MCF 10A (cell line): Measurements from ENCODE around the gene ZNF608. TPM values are rescaled to one million over a fixed set of nuclear protein-coding genes. Genes with fewer than 3 reads are reported as not detected.

Source experiments
- BruUV-seq: library from RNA; stranded (reverse); fragments of 400-500 nt; replicated peaks from 2 replicates; lab custom pipeline; 2021; lab: Mats Ljungman, UMichigan
- CTCF ChIA-PET: fragments of 300-600 bp; sonication (Branson Sonifier 250); formaldehyde crosslinking; extraction: SDS; loops from one replicate; lab custom pipeline; 2021; ENCODE audit warnings: antibody characterized with exemption, inconsistent platforms; lab: Yijun Ruan, JAX
- POLR2A ChIA-PET: fragments of 300-600, 350-650 bp; sonication (Branson Sonifier 250); formaldehyde crosslinking; extraction: SDS; loops from one replicate; lab custom pipeline; 2020; ENCODE audit warnings: antibody characterized with exemption, inconsistent platforms; lab: Yijun Ruan, JAX
- DNase-seq: peaks from one replicate; pipeline ENCODE4 v3.0.0-alpha.2; 2018; ENCODE audit not compliant: unreplicated experiment
- H3K27ac Mint-ChIP-seq: one replicate; pipeline ENCODE4 v1.8.0; 2022; ENCODE audit warnings: mild to moderate bottlenecking, low read depth, mixed read lengths; ENCODE audit not compliant: unreplicated experiment
- H3K27me3 Mint-ChIP-seq: one replicate; pipeline ENCODE4 v1.8.0; 2022; ENCODE audit warnings: mixed read lengths; ENCODE audit not compliant: insufficient read depth, unreplicated experiment
- H3K36me3 Mint-ChIP-seq: one replicate; pipeline ENCODE4 v1.8.0; 2022; ENCODE audit warnings: mild to moderate bottlenecking, moderate library complexity, mixed read lengths; ENCODE audit not compliant: insufficient read depth, unreplicated experiment
- H3K4me1 Mint-ChIP-seq: one replicate; pipeline ENCODE4 v1.8.0; 2022; ENCODE audit warnings: mixed read lengths; ENCODE audit not compliant: insufficient read depth, unreplicated experiment
- H3K4me3 Mint-ChIP-seq: one replicate; pipeline ENCODE4 v1.8.0; 2022; ENCODE audit warnings: mild to moderate bottlenecking, moderate library complexity, mixed read lengths; ENCODE audit not compliant: unreplicated experiment
- H3K9me3 Mint-ChIP-seq: one replicate; pipeline ENCODE4 v1.8.0; 2022; ENCODE audit warnings: mixed read lengths; ENCODE audit not compliant: unreplicated experiment
- intact Hi-C: fragments of 100-400 bp; cut with micrococcal nuclease; formaldehyde crosslinking; loops from 2 replicates; pipeline ENCODE4 v1.14.1; 2022
- total RNA-seq: library from RNA; stranded (reverse); gene quantifications from 2 replicates; pipeline ENCODE4 v1.2.3, GENCODE V29; 2022
- TF ChIP-seq, protein P1 (sequence below): fragments of 200-600 bp; IDR thresholded peaks from one replicate; pipeline ENCODE4 v1.8.0; 2022; ENCODE audit warnings: antibody characterized with exemption, mild to moderate bottlenecking; ENCODE audit not compliant: unreplicated experiment

Gene ZNF608
- total RNA-seq, 1 experiment from 2014 or later, result 8.4 TPM

DNA sequence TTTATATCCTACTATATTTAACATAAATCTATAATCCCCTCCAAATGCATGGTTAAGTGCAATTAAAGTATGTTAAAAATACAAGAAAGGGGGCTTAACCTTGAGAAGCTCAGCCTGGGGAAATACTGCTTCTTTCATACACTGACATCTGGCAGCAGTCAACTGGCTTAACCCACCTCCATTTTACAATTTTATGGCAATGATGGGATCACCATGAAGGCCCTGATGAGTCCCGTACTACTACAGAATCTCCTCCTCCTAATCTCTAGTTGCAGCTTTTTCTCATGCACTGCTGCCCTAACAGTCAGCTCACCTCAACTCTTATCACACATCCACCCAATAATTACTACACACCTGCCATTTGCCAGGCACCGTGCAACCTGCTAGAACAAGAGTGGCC, 40.9 kb downstream of the ZNF608 start:
- TF ChIP-seq, protein P1, sequence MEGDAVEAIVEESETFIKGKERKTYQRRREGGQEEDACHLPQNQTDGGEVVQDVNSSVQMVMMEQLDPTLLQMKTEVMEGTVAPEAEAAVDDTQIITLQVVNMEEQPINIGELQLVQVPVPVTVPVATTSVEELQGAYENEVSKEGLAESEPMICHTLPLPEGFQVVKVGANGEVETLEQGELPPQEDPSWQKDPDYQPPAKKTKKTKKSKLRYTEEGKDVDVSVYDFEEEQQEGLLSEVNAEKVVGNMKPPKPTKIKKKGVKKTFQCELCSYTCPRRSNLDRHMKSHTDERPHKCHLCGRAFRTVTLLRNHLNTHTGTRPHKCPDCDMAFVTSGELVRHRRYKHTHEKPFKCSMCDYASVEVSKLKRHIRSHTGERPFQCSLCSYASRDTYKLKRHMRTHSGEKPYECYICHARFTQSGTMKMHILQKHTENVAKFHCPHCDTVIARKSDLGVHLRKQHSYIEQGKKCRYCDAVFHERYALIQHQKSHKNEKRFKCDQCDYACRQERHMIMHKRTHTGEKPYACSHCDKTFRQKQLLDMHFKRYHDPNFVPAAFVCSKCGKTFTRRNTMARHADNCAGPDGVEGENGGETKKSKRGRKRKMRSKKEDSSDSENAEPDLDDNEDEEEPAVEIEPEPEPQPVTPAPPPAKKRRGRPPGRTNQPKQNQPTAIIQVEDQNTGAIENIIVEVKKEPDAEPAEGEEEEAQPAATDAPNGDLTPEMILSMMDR, result no peak
- POLR2A ChIA-PET, result interaction anchor here (1.3 kb wide), 1 partner anchor 35 kb away, joined by 4 read pairs; no protein-coding TSS in a partner anchor
- CTCF ChIA-PET, result no interaction called here
- H3K9me3 Mint-ChIP-seq, result no peaks in the 10 kb centered on the region
- intact Hi-C loops, result no loop called here
- no peak for DNase-seq
- H3K27me3 Mint-ChIP-seq, result no peaks in the 10 kb centered on the region
- H3K4me1 Mint-ChIP-seq, result no peaks in the 10 kb centered on the region
- H3K27ac Mint-ChIP-seq, result no peak overlapping the region
- no TSS peak for BruUV-seq
- H3K4me3 Mint-ChIP-seq, result no peak overlapping the region
- no peaks in the 10 kb centered on the region for H3K36me3 Mint-ChIP-seq

DNA sequence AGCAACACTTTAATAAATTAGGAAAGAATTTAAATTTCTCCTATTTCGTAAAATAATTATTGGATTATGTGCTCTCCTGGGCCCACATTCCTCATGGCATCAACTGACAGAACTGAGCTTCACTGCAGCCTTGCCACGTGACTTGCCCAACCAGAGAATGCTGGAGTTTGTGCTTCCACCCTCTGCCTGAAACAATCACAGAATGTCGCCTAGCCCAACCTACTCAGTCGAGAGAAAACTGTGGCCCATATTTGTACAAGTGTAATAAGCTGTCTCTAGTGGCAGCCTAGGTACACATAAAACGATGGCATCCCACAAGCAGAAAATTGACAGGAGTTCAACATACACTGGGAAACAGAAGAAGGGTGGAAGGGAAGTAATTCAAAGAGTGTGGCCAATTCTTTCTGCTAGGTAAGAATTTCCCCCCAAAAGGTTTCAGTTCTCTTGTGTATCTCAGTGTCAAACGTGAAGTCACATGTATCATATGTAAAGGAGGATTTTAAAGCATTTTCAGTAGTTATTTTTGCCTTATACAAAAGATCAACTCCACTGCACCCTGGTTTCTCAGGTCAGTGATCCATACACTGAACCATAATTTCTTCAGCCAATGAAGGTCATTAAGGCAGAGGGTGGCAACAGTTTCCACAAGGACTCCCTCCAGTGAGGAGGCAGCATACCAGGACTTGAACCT, 41.7 kb downstream of the ZNF608 start:
- CTCF ChIA-PET, result interaction anchor here (0.6 kb wide), 1 partner anchor 11 kb away, joined by 3 read pairs; no protein-coding TSS in a partner anchor

DNA sequence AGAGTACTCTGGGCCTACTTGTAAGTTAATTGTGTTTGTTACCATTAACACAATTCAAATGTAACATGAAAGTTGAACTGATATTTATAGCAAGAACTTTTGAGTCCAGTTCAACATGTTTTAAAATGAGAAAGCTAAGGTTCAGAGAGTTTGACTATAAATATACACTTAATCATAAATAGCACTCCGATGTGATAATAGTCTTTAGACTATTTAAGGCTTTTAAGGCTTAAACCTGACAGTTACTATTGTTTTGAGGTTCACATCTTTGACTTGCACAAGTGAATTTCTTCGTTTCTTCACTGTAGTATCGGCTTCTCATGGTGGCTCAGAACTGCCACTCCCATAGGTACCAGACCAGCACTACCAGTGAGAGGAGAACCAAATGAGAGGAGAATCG, 42.4 kb downstream of the ZNF608 start:
- TF ChIP-seq, protein P1, result no peak
- ChIA-PET POLR2A (interaction anchor here (0.7 to 1.3 kb wide), 2 partner anchors 11 to 647 kb away, joined by 3 read pairs; no protein-coding TSS in a partner anchor), CTCF (interaction anchor here (0.6 kb wide), 1 partner anchor 11 kb away, joined by 3 read pairs; no protein-coding TSS in a partner anchor)
- H3K27ac Mint-ChIP-seq, result no peak overlapping the region
- intact Hi-C loops, result no loop called here
- H3K4me1 Mint-ChIP-seq, result no peaks in the 10 kb centered on the region
- H3K9me3 Mint-ChIP-seq, result no peaks in the 10 kb centered on the region
- no peak for DNase-seq
- BruUV-seq, result no TSS peak
- peaks cover 9% of the 10 kb centered on the region for H3K36me3 Mint-ChIP-seq
- H3K27me3 Mint-ChIP-seq, result no peaks in the 10 kb centered on the region
- H3K4me3 Mint-ChIP-seq, result no peak overlapping the region

More for the DNA sequence above, 41.7 kb downstream of the ZNF608 start:
- TF ChIP-seq, protein P1, result no peak
- intact Hi-C loops, result no loop called here
- BruUV-seq, result no TSS peak
- H3K4me1 Mint-ChIP-seq, result no peaks in the 10 kb centered on the region
- H3K27me3 Mint-ChIP-seq, result no peaks in the 10 kb centered on the region
- no peak overlapping the region for H3K27ac Mint-ChIP-seq
- POLR2A ChIA-PET, result interaction anchor here (0.7 kb wide), 1 partner anchor 647 kb away, joined by 3 read pairs; no protein-coding TSS in a partner anchor
- no peaks in the 10 kb centered on the region for H3K9me3 Mint-ChIP-seq
- peaks cover 5% of the 10 kb centered on the region for H3K36me3 Mint-ChIP-seq
- H3K4me3 Mint-ChIP-seq, result no peak overlapping the region
- DNase-seq, result no peak

DNA sequence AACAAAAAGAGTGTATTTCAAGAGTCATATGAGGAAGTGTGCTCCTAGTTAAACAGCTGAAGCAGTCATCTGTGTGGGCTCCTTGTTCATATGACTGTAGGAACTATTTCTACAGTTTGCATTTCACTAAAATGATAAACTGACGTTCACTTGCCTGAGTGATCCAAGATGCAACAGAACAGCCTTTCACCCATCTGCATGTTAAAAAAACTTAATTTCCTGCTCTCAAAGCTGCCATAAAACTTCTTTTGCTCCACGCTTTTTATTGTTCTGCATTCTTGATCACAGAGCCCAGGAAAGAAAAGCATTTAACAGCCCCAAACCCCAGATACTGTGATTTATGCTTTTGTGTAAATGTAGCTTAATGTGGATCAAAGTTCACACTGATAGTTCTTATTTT, 43.9 kb downstream of the ZNF608 start:
- ChIA-PET CTCF (interaction anchor here (0.6 kb wide), 1 partner anchor 435 kb away, joined by 3 read pairs; no protein-coding TSS in a partner anchor), POLR2A (interaction anchor here (0.6 to 1.4 kb wide), 3 partner anchors 20 to 1055 kb away, joined by 3 to 4 read pairs (median 3); no protein-coding TSS in a partner anchor)
- TF ChIP-seq, protein P1, result no peak
- BruUV-seq, result no TSS peak
- no peaks in the 10 kb centered on the region for H3K4me1 Mint-ChIP-seq
- DNase-seq, result no peak
- no peak overlapping the region for H3K4me3 Mint-ChIP-seq
- H3K27me3 Mint-ChIP-seq, result no peaks in the 10 kb centered on the region
- no peaks in the 10 kb centered on the region for H3K9me3 Mint-ChIP-seq
- intact Hi-C loops, result no loop called here
- peaks cover 9% of the 10 kb centered on the region for H3K36me3 Mint-ChIP-seq
- H3K27ac Mint-ChIP-seq, result no peak overlapping the region
